GM12878 (cell line): ENCODE data around the gene SLC17A7. TPM values are rescaled to one million over a fixed set of nuclear protein-coding genes. Genes with fewer than 3 reads are reported as not detected.

Experiments used
- ASH2L ChIP-seq: fragments of 300-600, 200-600 bp; sonication (generic); IDR thresholded peaks from 2 replicates; pipeline ENCODE4 v1.6.1; 2017; ENCODE audit warnings: low read depth, mild to moderate bottlenecking, borderline replicate concordance
- BCLAF1 ChIP-seq: fragments of 450-650 bp; IDR thresholded peaks from 2 replicates; pipeline ENCODE4 v1.6.1; 2017; ENCODE audit warnings: antibody characterized with exemption, mild to moderate bottlenecking, moderate library complexity
- CREM ChIP-seq: IDR thresholded peaks from 2 replicates; pipeline ENCODE4 v1.6.1; 2014; ENCODE audit warnings: antibody characterized with exemption, low read depth
- DPF2 ChIP-seq: fragments of 450-650 bp; IDR thresholded peaks from 2 replicates; pipeline ENCODE4 v1.6.1; 2017; ENCODE audit warnings: mild to moderate bottlenecking
- E4F1 ChIP-seq: fragments of 450-650 bp; IDR thresholded peaks from 2 replicates; pipeline ENCODE4 v1.6.1; 2018; ENCODE audit warnings: borderline replicate concordance, mild to moderate bottlenecking; ENCODE audit not compliant: partially characterized antibody
- FOXK2 ChIP-seq: fragments of 450-650 bp; IDR thresholded peaks from 2 replicates; pipeline ENCODE4 v1.6.1; 2017; ENCODE audit warnings: mild to moderate bottlenecking, moderate library complexity
- HCFC1 ChIP-seq: fragments of 150-350 bp; IDR thresholded peaks from 2 replicates; pipeline ENCODE4 v1.6.1; 2014; ENCODE audit warnings: low read length
- HDGF ChIP-seq: fragments of 450-650 bp; IDR thresholded peaks from 2 replicates; pipeline ENCODE4 v1.6.1; 2016; ENCODE audit warnings: antibody characterized with exemption
- HSF1 ChIP-seq: fragments of 150-350 bp; IDR thresholded peaks from 2 replicates; pipeline ENCODE4 v1.6.1; 2014; ENCODE audit warnings: mild to moderate bottlenecking, low read depth, low read length
- IKZF1 ChIP-seq: fragments of 450-650 bp; conservative IDR thresholded peaks from 2 replicates; pipeline ENCODE4 v1.6.1; 2017; ENCODE audit warnings: antibody characterized with exemption, mild to moderate bottlenecking
- IKZF2 ChIP-seq, 2 experiments: fragments of 450-650 bp; IDR thresholded peaks; 2 replicates each; pipeline ENCODE4 v1.6.1; 2017; ENCODE audit warnings: mild to moderate bottlenecking in 2 of 2, moderate library complexity in 2 of 2
- IRF5 ChIP-seq: fragments of 450-650 bp; IDR thresholded peaks from 2 replicates; pipeline ENCODE4 v1.6.1; 2017; ENCODE audit warnings: borderline replicate concordance
- MYB ChIP-seq: fragments of 150-350 bp; IDR thresholded peaks from 2 replicates; pipeline ENCODE4 v1.6.1; 2014; ENCODE audit warnings: mild to moderate bottlenecking, low read depth, low read length, borderline replicate concordance
- RELB ChIP-seq: fragments of 450-650 bp; IDR thresholded peaks from 2 replicates; pipeline ENCODE4 v1.6.1; 2017; ENCODE audit warnings: low read depth, mild to moderate bottlenecking, moderate library complexity
- SIX5 ChIP-seq: IDR thresholded peaks from 2 replicates; pipeline ENCODE4 v1.6.1; 2011; ENCODE audit warnings: mild to moderate bottlenecking, low read depth, low read length, moderate library complexity; ENCODE audit not compliant: severe bottlenecking
- STAT1 ChIP-seq: fragments of 450-650 bp; conservative IDR thresholded peaks from 2 replicates; pipeline ENCODE4 v1.6.1; 2014; ENCODE audit warnings: antibody characterized with exemption, mild to moderate bottlenecking
- TBL1XR1 ChIP-seq: IDR thresholded peaks from 2 replicates; pipeline ENCODE4 v1.6.1; 2012; ENCODE audit warnings: low read depth, low read length, improper control_type of control experiment
- ZNF207 ChIP-seq: fragments of 450-650 bp; IDR thresholded peaks from 2 replicates; pipeline ENCODE4 v1.6.1; 2014; ENCODE audit warnings: antibody characterized with exemption, mild to moderate bottlenecking, borderline replicate concordance
- ZNF384 ChIP-seq: IDR thresholded peaks from 2 replicates; pipeline ENCODE4 v1.6.1; 2012; ENCODE audit warnings: low read depth, mild to moderate bottlenecking, low read length, improper control_type of control experiment, borderline replicate concordance
- polyA plus RNA-seq, 11 experiments: library from polyadenylated mRNA; depleted of rRNA in 4 of 11; unstranded in 6 of 11; stranded (reverse) in 5 of 11; fragments of >200 nt; fragmentation: Nextera tagmentation in 4 of 11; fragmentation: Illumina TruSeq in 1 of 11; extraction: Ambion mirVana in 4 of 11; extraction: Trizol in 1 of 11; gene quantifications; 1 replicate in 1 of 11; 2 replicates in 10 of 11; pipeline versions ENCODE4 v1.2.1 to v1.2.3, GENCODE V29; 2011 to 2016; ENCODE audit warnings: inconsistent platforms in 2 of 11, missing spikeins in 2 of 11, low read depth in 1 of 11
- total RNA-seq, 4 experiments: library from RNA; depleted of rRNA in 3 of 4; stranded (reverse); fragments of >200 nt in 3 of 4; fragmentation: Illumina TruSeq in 1 of 4; extraction: Trizol in 1 of 4; gene quantifications; 2 replicates each; pipeline versions ENCODE4 v1.2.1 to v1.2.3, GENCODE V29; 2013 to 2021

Gene SLC17A7
- total and polyA plus RNA-seq, 10 of the 15 experiments (the other 5 are each of a cell fraction or from before 2014, with no cell fraction given), result 0.03 to 0.24 (median 0.06) TPM; not detected in 6

GRCh38 chr19:49451430-49452181 is 10.3 kb upstream of the SLC17A7 start, which contains the start of gene PIH1D1 (continued):
- TF ChIP-seq STAT1 (no peak), HDGF (peak; percentile 62; the same call in 1 of the 2 replicates), HSF1 (no peak), HCFC1 (peak; percentile 82), RELB (peak; percentile 50; the same call in 1 of the 2 replicates), IKZF2 (IDR thresholded peaks at IDR 0.05) (peak in 1 of 2 experiments; percentile 20; a peak in 1 of 4 replicates), CREM (peak; percentile 47; the same call in 1 of the 2 replicates), IRF5 (peak; percentile 60), SIX5 (peak; percentile 71), BCLAF1 (no peak), ZNF207 (peak; percentile 41; the same call in 1 of the 2 replicates), FOXK2 (peak; percentile 91), MYB (no peak), TBL1XR1 (no peak), ASH2L (no peak), IKZF1 (peak; percentile 75; the same call in 1 of the 2 replicates), DPF2 (0 out of 2 replicates have a peak, but pooled peaks have one; percentile 25), ZNF384 (no peak), E4F1 (no peak)
